GM21526 (cell line): ENCODE results near the gene DCXR.

Experiments used
- ATAC-seq: cut with Tn5 transposase; IDR thresholded peaks from one replicate; pipeline ENCODE4 v1.9.1; 2021; ENCODE audit warnings: moderate library complexity; ENCODE audit not compliant: unreplicated experiment, low FRiP score

Gene DCXR

DNA sequence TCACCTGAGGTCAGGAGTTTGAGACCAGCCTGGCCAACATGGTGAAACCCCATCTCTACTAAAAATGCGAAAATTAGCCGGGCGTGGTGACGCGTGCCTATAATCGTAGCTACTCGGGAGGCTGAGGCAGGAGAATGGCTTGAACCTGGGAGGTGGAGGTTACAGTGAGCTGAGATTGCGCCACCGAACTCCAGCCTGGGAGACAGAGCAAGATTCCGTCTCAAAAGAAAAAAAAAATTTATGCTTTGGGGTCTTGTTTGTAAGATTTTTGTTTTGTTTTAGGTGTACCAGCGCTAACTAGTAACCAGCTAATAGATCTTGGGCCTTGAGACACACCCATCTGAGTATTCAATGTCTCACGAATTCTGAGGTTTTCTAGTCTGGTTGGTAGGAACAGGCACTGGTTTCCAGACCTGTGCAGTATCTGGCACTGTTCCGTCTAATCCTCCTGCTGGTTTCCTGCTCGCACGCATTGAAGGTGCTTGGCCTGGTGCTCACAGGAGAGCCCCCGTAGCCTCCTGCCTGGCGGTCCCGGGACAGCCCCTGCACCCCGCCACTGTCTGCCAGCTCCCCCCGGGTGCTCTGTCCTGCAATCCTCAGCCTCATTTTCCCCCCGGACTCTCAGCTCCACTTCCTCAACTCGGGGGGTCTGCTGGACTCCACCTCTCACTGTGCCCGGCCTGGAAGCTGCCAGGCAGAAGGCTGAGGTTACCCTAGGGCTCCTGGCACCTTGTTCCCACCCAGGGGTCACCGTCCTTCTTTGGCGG, 38.7 kb upstream of the DCXR start:
- ATAC-seq: no peak

DNA sequence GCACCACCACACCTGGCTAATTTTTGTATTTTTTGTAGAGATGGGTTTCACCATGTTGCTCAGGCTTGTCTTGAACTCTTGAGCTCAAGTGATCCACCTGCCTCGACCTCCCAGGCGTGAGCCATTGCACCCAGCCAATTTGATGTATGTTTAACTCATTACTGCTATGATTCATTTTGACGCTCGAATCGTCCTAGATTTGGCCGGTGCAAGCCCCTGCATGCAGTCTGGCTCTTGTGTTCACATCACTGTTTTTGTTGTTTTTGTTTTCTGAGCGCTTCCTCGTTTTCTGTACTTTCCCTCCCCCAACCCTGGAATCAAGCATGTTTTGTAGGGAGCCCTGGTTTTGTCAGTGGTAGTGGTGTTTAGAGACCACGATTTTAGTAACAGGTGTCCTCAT, 35.9 kb upstream of the DCXR start:
- no peak for ATAC-seq

DNA sequence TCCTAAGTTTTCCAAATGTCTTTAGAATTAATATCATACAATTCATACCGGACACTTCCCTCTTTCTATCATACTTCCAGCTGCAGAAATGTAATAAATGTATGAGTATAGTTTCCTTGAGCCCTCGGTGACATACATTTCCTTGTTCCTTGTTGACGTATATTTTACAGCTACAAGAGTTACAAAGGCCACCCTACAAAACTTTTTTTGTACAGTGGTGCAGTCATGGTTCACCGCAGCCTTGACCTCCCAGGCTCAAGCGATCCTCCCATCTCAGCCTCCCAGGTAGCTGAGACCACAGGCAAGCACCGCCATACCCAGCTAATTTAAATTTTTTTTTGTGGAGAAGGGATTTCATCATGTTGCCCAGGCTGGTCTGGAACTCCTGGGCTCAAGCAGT, 35.3 kb upstream of the DCXR start:
- no peak for ATAC-seq

DNA sequence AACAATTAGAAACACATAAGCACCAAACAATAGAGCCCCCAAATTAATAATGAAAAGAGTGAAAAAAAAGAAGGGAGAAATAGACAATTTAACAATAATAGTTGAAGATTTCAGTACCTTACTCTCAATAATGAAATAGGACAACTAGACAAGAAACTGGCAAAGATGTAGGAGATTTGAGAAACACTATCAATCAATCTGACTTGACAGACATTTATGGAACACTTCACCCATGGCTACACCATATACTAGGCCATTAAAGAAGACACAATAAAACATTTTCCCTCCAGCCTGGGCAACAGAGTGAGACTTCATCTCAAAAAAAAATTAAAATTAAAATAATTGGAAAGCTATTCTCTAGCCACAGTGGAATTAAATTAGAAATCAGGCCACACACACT, 33.1 kb upstream of the DCXR start:
- ATAC-seq: no peak

DNA sequence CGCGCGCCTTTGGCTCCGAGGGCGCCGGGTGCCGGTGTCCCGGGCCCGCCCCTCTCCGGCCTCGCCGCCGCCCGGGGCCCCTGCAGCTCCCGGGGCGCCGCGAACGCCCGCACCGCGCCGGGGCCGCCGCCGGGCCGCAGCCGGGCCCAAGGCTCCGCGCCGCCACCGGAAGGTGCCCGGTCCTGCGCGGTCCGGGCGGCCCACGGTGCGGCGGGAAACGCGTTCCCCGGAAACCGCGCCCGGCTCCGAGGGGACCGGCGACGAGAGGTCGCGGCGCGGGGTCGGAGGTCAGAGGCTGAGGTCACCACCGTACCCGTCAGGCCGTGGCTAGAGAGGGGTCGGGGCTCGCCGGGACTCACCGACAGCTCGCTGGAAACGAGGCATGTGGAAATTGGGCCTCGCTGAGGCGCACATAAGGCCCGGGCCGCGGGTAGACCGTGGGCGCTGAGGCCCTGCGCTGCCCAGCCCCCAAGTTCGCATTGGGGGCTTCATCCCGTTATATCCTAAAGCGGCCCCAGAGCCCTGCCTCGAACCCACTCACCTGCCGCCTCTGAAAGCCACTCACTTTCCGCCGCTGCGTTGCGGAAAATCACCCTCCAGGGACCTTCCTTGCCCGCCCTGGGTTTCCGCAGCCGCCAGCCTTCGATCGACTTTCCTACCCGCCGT, 28.3 kb upstream of the DCXR start, which contains the start of gene DUS1L:
TSS of gene DUS1L (minus strand) at position 167 of the 666 bp plus-strand sequence. CDS start 745 bp downstream, outside the sequence.
- peak; percentile 58 for ATAC-seq

DNA sequence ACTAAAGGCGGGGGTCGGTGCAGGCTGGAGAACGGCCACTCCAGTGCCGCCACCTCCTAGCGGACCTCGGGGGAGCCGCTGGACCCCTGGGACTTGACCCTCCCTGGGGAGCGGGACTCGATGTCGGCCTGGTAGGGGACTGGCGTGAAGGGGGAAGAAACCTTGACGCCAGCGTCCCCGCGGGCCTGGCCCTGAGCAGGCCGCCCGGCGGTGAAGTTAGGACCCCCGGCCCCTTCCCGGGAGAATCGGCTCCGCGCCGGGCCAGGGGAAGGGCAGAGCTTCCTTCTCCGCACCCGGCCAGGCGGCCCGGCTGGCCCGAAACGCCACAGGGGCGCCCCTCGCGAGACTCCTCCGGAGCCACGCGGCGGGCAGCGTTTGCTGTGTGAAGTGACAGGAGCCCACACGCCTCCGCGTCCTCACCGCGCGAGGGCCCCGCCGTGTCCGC, 27.7 kb upstream of the DCXR start:
- no peak for ATAC-seq

DNA sequence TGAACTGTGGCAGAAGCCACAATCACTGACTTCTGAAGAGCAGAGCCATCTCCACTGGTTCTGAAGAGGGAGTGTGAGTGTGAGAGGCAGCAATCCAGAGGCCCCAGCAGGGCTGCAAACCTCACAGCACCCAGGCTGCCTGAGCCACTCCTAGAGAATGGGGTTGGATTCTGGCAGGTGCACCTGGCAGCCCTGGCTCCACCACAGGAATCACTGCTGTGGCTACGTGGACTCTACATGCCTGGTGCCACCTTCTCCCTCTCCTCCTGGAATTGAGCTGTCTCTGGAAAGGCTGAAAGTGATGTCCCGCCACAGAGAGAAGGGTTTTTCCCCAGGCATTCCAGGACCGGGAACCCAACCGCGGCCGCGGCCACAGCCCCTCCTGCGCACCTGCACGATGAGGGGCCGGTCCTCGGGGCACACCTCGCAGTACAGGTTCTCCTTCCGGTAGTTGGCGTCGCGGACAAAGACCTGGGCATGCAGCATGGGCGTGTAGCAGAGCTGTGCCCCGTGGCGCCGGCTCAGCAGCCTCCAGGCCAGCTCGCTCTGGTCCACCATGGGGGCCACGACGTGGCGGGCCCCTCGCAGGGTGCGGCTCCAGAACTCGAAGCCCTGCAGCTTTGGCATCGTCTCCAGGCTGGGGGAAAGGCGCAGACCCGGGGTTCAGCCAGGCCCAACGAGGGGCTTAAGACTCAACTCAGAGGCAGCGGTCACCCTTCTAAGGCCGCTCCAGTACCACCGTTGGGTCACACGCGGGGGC, 27.1 kb upstream of the DCXR start:
- ATAC-seq: no peak

DNA sequence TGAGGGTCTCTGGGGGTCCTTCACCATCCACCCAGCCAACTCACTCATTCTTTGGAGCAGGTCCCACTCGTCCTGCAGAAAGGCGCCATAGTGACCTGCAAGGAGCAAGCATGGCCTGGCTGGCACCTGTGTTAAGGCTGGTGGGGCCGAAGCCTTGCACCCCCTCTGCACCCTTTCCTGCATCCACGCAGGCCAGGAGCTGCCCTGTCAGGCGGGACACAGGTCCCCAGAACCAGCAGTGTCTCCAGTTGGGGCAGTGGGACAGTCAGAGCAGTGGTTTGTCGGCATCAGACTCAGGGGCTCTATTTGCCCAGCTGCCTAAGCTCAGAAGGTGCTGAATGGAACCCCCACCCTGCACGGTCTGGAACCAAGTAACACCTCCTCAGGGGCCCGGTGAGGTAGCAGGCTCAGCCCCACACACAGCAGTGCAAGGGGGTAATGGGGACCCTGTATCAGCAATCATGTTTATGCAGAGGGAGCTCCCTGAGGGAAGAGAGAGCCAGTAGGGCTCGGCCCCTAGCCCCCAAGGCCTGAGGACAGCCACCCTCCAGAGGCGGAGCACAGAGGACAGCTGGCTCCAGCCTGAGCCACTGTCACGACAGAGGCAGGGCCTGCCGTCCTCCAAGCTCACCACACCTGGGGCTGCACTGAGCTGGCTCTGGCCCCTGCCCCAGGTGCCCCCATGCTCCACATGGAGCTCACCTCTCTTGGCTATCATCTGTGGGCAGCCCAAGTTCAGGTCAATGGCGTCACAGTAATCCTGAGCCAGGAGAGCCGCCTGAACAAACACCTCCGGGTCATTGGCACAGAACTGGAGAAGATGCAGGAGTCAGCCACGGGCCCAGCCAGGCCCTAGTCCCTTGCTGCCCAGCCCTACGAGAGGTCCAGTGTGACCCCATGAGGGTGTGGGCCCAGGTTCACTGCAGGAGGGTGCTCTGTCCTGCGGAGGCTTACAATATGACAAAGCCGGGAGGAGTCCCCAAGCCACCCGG, 26.2 kb upstream of the DCXR start:
- ATAC-seq: no peak

DNA sequence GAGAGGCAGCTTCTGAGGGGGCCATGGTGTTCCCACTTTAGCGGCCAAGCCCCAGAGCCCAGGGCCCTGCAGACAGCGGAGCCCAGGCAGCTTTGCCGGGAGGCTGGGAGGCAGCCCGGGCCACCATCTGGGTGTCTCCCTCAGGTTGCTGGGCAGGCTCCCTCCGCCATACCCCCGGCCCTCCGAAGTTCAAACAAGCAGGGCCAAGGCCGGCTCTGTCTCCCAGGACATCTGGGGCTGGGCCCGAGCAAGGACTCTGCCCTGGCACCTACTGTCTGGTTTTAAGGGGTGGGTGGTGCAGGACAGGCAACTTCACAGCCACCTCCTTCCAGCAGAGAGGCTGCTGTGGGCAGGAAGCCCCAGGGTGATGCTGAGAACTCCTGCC, 25.5 kb upstream of the DCXR start:
- ATAC-seq: no peak

DNA sequence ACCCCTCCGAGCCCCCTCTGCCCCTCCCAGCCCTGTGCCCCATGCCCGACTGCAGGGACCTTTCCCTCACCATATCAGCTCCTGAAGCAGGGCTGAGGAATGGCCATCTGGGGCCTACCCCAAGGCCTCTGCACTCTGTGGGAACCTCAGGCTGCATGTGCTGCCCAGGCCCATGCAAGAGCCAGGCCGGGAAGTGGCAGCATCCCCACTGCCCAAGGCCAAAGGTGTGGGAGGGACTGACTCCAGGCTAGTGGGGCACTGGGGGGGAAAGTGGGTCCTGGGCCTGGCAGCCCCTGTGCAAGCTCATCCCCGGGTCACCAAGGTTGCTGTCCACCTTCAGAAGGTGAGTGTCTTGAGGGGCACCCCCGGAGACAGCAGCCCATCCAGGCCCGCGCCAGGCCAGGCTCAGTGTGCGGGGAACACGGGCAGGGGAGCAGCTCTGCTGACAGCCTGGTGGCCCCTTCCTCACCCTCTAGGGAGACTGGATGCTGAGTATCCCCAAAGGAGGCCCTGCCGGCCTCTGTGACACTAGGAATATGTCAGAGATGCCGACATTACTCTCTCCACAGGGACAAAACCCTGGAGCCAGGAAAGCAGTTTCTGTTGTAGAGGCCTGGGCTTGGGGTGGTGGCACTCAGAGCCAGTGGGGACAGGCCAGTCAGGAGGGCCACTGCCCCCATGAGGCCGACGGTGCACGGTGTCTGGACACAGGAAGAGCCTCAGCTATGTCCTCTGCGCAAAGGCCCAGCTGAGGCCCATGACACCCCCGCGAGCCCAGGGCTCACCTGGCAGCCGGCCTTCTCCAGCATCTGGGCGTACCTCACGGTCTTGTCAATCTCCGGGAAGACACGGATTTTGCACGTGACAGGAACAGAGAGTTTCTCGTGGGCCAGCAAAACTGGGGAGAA, 24.8 kb upstream of the DCXR start:
- no peak for ATAC-seq

DNA sequence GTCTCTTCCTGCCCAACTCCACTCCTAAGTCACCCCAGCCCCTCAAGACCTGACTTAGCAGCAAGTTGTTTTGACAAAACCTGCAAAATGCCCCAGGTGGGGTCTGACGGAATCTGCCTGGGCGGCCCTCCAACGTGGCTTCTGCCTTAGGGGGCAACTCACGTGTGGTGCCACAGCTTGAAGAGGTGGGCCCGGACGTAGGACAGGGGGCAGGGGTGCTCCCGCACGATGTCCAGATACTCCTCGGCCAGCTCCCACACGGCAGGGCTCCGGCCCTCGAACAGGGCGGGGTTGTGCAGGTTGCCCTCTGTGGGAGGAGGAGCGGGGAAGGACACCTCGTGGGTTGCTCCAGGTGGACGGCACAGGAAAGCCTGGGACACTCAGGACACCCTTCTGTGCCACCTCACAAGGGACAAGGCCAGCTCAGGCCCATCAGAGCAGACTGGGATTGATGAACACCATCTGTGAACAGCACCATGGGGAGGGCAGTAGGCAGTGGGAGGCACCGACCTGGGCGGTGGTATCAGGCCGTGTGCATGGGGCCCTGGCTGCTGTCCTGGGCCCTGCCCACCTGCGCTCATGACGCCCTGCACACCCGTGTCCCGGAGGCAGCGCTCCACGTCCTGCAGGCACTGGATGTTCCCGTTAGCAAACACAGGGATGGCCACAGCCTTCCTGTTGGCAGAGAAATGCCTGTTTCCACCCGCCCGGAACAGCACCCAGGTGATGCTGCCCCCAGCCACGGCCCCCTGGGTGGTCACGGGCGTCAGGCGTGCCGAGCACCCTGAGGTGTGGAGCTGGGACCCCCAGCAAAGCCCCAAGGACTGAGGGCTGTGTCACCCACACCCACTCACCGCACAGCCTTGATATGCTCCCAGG, 23.8 kb upstream of the DCXR start:
- ATAC-seq: no peak

DNA sequence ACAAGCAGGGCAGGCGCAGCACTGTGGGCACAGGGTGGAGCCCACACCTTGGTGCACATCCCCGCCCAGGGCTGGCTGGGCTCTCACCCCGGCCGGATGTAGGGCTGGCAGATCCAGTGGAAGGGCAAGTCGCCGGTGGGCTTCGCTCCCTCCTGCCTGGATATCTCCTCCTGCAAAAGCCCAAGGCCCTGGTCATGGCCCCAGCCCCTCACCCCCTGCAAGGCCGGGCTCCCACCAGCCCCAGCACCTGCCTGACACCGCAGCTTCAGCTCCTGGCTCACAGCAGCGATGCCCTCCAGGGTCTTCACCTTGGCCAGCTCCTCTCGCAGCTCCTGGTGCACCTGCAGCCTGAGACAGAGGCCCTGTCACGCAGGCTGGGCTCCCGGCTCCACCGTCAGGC, 23.1 kb upstream of the DCXR start:
- ATAC-seq: no peak

DNA sequence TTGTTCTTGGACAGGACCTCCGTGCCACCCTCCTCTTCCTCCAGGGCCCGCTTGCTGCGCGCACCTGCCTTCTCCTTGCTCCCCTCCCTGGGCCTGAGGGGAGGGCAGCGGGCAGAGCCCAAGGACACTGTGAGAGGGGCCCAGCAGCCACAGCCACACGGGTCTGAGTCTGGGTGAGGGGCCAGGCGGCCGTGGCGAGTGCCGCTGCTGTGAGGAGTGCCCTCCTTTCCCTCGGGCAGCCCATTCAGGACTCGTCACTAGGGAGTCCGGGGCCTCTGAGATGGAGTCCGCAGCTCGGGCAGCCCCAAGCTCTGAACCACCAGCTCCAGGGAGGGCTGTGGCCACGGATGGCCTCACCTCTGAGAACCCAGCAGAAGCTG, 22.5 kb upstream of the DCXR start:
- no peak for ATAC-seq

DNA sequence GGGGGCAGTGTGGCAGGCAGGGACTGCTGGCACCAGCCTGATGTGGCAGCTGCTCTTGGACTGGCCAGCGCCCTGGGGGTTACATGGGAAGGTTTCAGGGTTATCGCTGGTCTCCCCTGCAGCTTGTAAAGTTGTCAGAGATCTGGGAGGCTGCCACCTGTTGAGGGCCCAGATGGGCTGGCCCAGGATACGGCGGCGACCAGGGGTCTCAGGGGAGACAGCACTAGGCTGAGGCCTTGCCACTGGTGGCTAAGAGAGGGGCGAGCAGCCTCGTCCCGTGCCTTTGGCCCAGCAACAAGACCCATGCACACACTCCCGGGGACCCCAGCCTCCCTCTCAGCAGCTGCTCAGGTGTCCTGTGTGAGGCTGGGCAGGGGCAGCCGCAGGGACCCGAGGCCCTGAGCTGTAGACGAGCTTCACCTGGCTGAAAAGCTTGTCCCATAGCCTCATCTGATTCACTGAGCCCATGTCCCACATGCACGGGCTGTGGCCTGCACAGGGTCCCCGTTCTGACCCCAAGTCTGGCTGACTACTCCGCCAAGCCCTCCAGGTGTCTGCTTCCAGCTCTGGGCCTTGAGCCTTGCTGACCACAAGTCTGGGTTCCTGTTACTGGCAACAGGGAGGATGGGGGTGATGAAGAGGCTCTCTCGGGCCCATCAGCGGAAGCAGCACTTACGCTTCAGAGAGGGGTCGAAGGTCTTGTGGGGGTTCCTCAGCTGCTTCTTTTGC, 21.9 kb upstream of the DCXR start:
- ATAC-seq: no peak

DNA sequence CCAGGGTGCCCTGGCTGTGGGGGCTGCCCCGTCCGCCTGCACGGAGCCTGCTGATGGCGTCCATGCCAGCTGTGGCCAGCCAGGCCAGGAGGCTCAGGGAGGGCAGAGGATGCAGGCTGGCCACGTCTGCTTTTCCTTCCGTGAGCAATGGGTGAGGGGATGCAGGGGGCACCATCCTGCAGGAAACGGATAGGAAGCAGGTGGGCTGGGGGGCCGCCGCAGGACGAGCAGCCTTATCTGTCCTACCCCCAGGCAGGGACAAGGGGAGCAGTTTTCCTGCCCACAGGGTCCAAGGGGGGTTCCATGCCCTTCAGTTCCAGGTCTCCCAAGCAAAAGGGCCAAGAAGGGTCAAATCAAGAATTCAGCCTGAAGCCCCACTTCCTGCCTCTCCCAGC, 21.4 kb upstream of the DCXR start:
- ATAC-seq: no peak

DNA sequence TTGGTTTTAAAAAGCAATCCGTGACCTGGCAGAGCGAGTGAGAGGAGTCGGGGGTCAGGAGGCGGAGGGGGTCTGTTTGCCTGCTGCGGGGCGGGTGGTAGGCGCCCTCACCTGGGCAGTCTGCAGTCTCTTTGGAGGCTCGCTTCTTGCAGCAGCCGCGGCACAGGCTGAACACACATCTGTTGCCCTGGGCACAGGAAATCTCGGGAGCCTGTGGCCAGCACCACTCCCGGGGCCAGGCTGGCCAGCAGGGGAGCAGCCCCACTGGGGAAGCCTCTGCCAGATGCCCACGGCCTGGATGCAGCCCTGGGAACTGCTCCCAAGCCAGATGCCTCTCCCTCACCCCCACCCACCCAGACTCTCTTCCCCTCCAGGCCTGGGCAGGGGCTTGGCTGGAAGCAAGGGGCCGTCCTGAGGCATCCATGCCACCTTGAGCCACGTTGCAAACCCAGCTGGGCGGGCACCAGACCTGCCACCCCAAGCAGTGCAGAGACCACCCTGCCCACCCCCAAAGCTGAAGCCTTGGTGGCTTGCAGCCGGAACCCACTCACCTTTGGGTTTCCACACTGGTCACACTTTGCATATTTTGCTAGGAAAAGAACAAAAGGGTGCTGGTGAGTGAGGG, 20.8 kb upstream of the DCXR start:
- no peak for ATAC-seq
